Mammary epithelial cell (primary cell): ENCODE measurements around the gene CDK15.

Source experiments
- CTCF ChIP-seq, 2 donors: IDR thresholded peaks in 1 of 2; conservative IDR thresholded peaks in 1 of 2; 2 replicates each; pipeline ENCODE4 v1.5.1; 2011 to 2012; ENCODE audit warnings: inconsistent platforms in 2 of 2, low read length in 2 of 2, mild to moderate bottlenecking in 2 of 2, control low read depth in 1 of 2, low read depth in 1 of 2; ENCODE audit not compliant: insufficient read depth in 1 of 2; ENCODE audit errors: extremely low read depth in 1 of 2
- EZH2 ChIP-seq: IDR thresholded peaks from 2 replicates; pipeline ENCODE4 v1.6.1; 2012; ENCODE audit warnings: low read length, inconsistent platforms, borderline replicate concordance

DNA sequence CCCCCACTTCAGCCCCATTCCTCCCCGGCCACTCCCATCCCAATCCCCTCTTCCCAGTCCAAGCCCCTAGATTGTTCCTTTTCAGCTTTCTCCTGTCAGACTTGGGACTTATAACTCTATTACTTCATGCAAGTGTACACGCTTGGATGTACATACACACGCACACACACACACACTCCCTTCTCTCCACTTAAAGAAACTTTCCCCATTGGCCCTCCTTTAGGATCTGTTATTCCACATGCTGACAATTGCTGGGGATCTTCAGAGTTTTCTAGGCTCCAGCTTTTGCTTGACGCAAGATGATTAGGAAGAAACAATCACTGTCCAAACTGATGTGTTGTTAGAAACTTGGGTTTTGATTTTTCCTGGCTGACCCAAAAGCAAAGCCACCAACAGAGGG is 75.4 kb downstream of the CDK15 start:
- TF ChIP-seq CTCF (conservative IDR thresholded peaks at IDR 0.05 in 1 of 2, IDR thresholded peaks at IDR 0.05 in 1 of 2; ENCODE audit: extremely low read depth in 1 of 2, insufficient read depth in 1 of 2, low read depth in 1 of 2, low read length in 2 of 2) = no peak
- TF ChIP-seq EZH2 = no peak
